HCT116 (cell line): ENCODE results near the gene CCDC148. TPM values are rescaled to one million over a fixed set of nuclear protein-coding genes. Genes with fewer than 3 reads are reported as not detected.

Experiments used
- ATAC-seq: fragments of 200-7000 bp; cut with Tn5 transposase; 2 replicates; pipeline ENCODE4 v1.9.1; 2020; ENCODE audit warnings: mild to moderate bottlenecking, moderate library complexity
- BruUV-seq: library from RNA; stranded (reverse); fragments of 400-500 nt; replicated peaks from 2 replicates; lab custom pipeline; 2021; lab: Mats Ljungman, UMichigan
- CTCF ChIA-PET: fragments of 300-600 bp; sonication (Branson Sonifier 250); formaldehyde crosslinking; loops from one replicate; lab custom pipeline; 2021; ENCODE audit warnings: antibody characterized with exemption; lab: Charles Lee
- POLR2A ChIA-PET: fragments of 300-600, 350-600 bp; sonication (Branson Sonifier 250); formaldehyde crosslinking; loops from one replicate; lab custom pipeline; 2021; ENCODE audit warnings: antibody characterized with exemption; lab: Charles Lee
- RAD21 ChIA-PET, 2 experiments: fragments of 300-600 bp; sonication (Branson Sonifier 250); formaldehyde crosslinking; loops; one replicate each; lab custom pipeline; 2023; ENCODE audit warnings: low total read pairs in 2 of 2; ENCODE audit not compliant: uncharacterized antibody in 2 of 2, unreplicated experiment in 2 of 2, low non-redundant PET in 1 of 2; lab: Charles Lee
- DNase-seq: peaks from one replicate; pipeline ENCODE4 v3.0.0-alpha.2; 2010; ENCODE audit warnings: low read depth, low spot score
- H2AFZ ChIP-seq: fragments of 200-600 bp; shearing (Covaris generic), sonication (generic); 2 replicates; pipeline ENCODE4 v1.6.1; 2017; ENCODE audit warnings: low read depth, mixed run types, mixed read lengths, antibody characterized with exemption, low read length; ENCODE audit not compliant: poor library complexity, severe bottlenecking
- H3K27ac ChIP-seq: 2 replicates; pipeline ENCODE4 v1.5.1; 2012; ENCODE audit warnings: low read depth, low read length
- H3K27me3 ChIP-seq: fragments of 200-600 bp; sonication (generic); 2 replicates; pipeline ENCODE4 v1.6.1; 2016; ENCODE audit warnings: mixed run types, low read length, mixed read lengths; ENCODE audit not compliant: insufficient read depth
- H3K36me3 ChIP-seq, 2 experiments: fragments of 200-500 bp in 1 of 2; fragments of 200-600 bp in 1 of 2; sonication (Bioruptor generic) in 1 of 2; sonication (generic) in 1 of 2; 2 replicates each; pipeline versions ENCODE4 v1.5.1 to v1.6.1; 2014 to 2016; ENCODE audit warnings: low read length in 2 of 2, inconsistent platforms in 1 of 2, mixed read lengths in 1 of 2, mixed run types in 1 of 2; ENCODE audit not compliant: insufficient read depth in 2 of 2, control insufficient read depth in 1 of 2
- H3K4me1 ChIP-seq, 2 experiments: fragments of 200-600 bp in 1 of 2; sonication (generic) in 1 of 2; 2 replicates each; pipeline versions ENCODE4 v1.5.1 to v1.6.1; 2012 to 2017; ENCODE audit warnings: low read length in 2 of 2, inconsistent platforms in 1 of 2, mild to moderate bottlenecking in 1 of 2, mixed read lengths in 1 of 2, mixed run types in 1 of 2, moderate library complexity in 1 of 2; ENCODE audit not compliant: insufficient read depth in 2 of 2, control insufficient read depth in 1 of 2
- H3K4me2 ChIP-seq: fragments of 200-600 bp; sonication (generic); 2 replicates; pipeline ENCODE4 v1.6.1; 2017; ENCODE audit warnings: mixed run types, low read length, mixed read lengths
- H3K4me3 ChIP-seq, 2 experiments: fragments of 200-600 bp in 1 of 2; sonication (generic) in 1 of 2; replicated peaks in 1 of 2; 2 replicates each; pipeline ENCODE4 v1.5.1; 2011 to 2016; ENCODE audit warnings: low read length in 2 of 2, control low read depth in 1 of 2, low read depth in 1 of 2, mild to moderate bottlenecking in 1 of 2, mixed read lengths in 1 of 2, mixed run types in 1 of 2
- H3K79me2 ChIP-seq: fragments of 200-600 bp; sonication (generic); 2 replicates; pipeline ENCODE4 v1.6.1; 2017; ENCODE audit warnings: mild to moderate bottlenecking, mixed run types, low read length, moderate library complexity, mixed read lengths; ENCODE audit not compliant: insufficient read depth
- H3K9ac ChIP-seq: fragments of 200-600 bp; sonication (generic); 2 replicates; pipeline ENCODE4 v1.6.1; 2016; ENCODE audit warnings: low read length, mixed read lengths
- H3K9me2 ChIP-seq: fragments of 200-600 bp; sonication (generic), shearing (Covaris generic); 2 replicates; pipeline ENCODE4 v1.6.1; 2017; ENCODE audit warnings: mixed run types, mild to moderate bottlenecking, moderate library complexity; ENCODE audit not compliant: insufficient read depth
- H3K9me3 ChIP-seq, 2 experiments: fragments of 200-500 bp in 1 of 2; fragments of 200-600 bp in 1 of 2; sonication (Bioruptor generic) in 1 of 2; sonication (generic) in 1 of 2; 2 replicates each; pipeline ENCODE4 v1.6.1; 2014 to 2017; ENCODE audit warnings: low read length in 2 of 2, mixed read lengths in 2 of 2, inconsistent platforms in 1 of 2, low read depth in 1 of 2, mild to moderate bottlenecking in 1 of 2, mixed run types in 1 of 2, moderate library complexity in 1 of 2; ENCODE audit not compliant: control insufficient read depth in 1 of 2, insufficient read depth in 1 of 2
- H4K20me1 ChIP-seq: fragments of 200-600 bp; sonication (generic), shearing (Covaris generic); 2 replicates; pipeline ENCODE4 v1.6.1; 2017; ENCODE audit warnings: mixed run types, mild to moderate bottlenecking, moderate library complexity; ENCODE audit not compliant: insufficient read depth
- CBX3 ChIP-seq: IDR thresholded peaks from 2 replicates; pipeline ENCODE4 v1.6.1; 2012; ENCODE audit warnings: low read depth
- CEBPB ChIP-seq: IDR thresholded peaks from 2 replicates; pipeline ENCODE4 v1.6.1; 2012; ENCODE audit warnings: low read depth
- EGR1 ChIP-seq: IDR thresholded peaks from 2 replicates; pipeline ENCODE4 v1.6.1; 2012; ENCODE audit warnings: low read depth
- EZH2 ChIP-seq: fragments of 200-600 bp; sonication (generic); IDR thresholded peaks from 2 replicates; pipeline ENCODE4 v1.6.1; 2017; ENCODE audit warnings: antibody characterized with exemption, mixed run types
- EZH2phosphoT487 ChIP-seq: fragments of 200-600 bp; IDR thresholded peaks from 2 replicates; pipeline ENCODE4 v1.6.1; 2018; ENCODE audit warnings: antibody characterized with exemption, borderline replicate concordance
- POLR2A ChIP-seq: IDR thresholded peaks from 2 replicates; pipeline ENCODE4 v1.7.0; 2011; ENCODE audit warnings: borderline replicate concordance; ENCODE audit not compliant: insufficient read depth, insufficient read length; ENCODE audit errors: extremely low read depth
- RAD21 ChIP-seq: IDR thresholded peaks from 2 replicates; pipeline ENCODE4 v1.6.1; 2012; ENCODE audit warnings: low read depth, mild to moderate bottlenecking
- SIN3A ChIP-seq: IDR thresholded peaks from 2 replicates; pipeline ENCODE4 v1.6.1; 2012; ENCODE audit warnings: low read depth
- SP1 ChIP-seq: IDR thresholded peaks from 2 replicates; pipeline ENCODE4 v1.6.1; 2012; ENCODE audit warnings: low read depth
- SRF ChIP-seq: IDR thresholded peaks from 2 replicates; pipeline ENCODE4 v1.6.1; 2012; ENCODE audit warnings: low read depth
- YY1 ChIP-seq: IDR thresholded peaks from 2 replicates; pipeline ENCODE4 v1.6.1; 2011; ENCODE audit warnings: low read length, low read depth, moderate library complexity, mild to moderate bottlenecking; ENCODE audit not compliant: insufficient replicate concordance; ENCODE audit errors: extremely low read depth
- ZNF274 ChIP-seq: fragments of 200-500 bp; sonication (Bioruptor generic); IDR thresholded peaks from 2 replicates; pipeline ENCODE4 v1.6.1; 2014; ENCODE audit warnings: mild to moderate bottlenecking, low read depth, low read length, inconsistent platforms
- intact Hi-C: fragments of 100-400 bp; cut with micrococcal nuclease; formaldehyde crosslinking; loops from 2 replicates; pipeline ENCODE4 v1.10.0; 2022
- total RNA-seq: library from RNA; stranded (reverse); gene quantifications from one replicate; pipeline ENCODE4 v1.2.1, GENCODE V29; 2021; ENCODE audit not compliant: unreplicated experiment
- TF ChIP-seq, protein P1 (sequence below), 3 experiments: fragments of 200-600 bp in 1 of 3; sonication (generic) in 1 of 3; IDR thresholded peaks in 2 of 3; conservative IDR thresholded peaks in 1 of 3; 2 replicates each; pipeline ENCODE4 v1.5.1; 2012 to 2017; ENCODE audit warnings: low read depth in 2 of 3, low read length in 2 of 3, antibody characterized with exemption in 1 of 3, borderline replicate concordance in 1 of 3, control low read depth in 1 of 3, mild to moderate bottlenecking in 1 of 3, mixed read lengths in 1 of 3, mixed run types in 1 of 3, moderate library complexity in 1 of 3; ENCODE audit not compliant: insufficient read depth in 1 of 3

The CCDC148 gene
- total RNA-seq, 1 experiment from 2014 or later = 0.59 TPM

DNA sequence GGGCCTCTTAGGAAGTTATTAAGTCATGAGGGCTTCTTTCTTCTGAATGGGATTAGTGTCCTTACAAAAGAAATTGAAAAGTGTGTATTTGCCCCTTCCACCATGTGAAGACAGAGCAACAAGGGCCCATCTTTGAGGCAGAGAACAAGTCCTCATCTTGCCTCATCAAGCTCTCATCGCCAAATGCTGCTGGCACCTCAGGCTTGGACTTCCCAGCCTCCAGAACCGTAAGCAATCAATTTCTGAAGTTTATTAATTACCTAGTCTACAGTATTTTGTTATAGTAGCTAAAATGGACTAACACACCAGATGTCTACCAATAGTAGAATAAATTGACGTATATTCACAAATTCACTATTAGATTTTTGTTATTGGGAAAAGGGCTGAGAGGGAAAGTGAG lies 74.6 kb downstream of the CCDC148 start:
- intact Hi-C loops = no loop called here
- ChIA-PET POLR2A (no interaction called here), CTCF (no interaction called here), RAD21 (no interaction called here)
- no peaks in the 10 kb centered on the region for H3K36me3 ChIP-seq
- no peak for DNase-seq
- TF ChIP-seq POLR2A = no peak
- no peak for TF ChIP-seq RAD21
- no peak for TF ChIP-seq EZH2phosphoT487
- no peak for TF ChIP-seq SIN3A
- no peak for TF ChIP-seq SP1
- no peak for TF ChIP-seq ZNF274
- TF ChIP-seq EZH2 = no peak
- TF ChIP-seq EGR1 = no peak
- no peak for TF ChIP-seq SRF
- TF ChIP-seq YY1 = no peak
- no peak for TF ChIP-seq CBX3
- no peak for TF ChIP-seq CEBPB
- ATAC-seq = no peak
- H3K27ac ChIP-seq = no peak overlapping the region
- BruUV-seq = no TSS peak
- no peaks in the 10 kb centered on the region for H3K79me2 ChIP-seq
- H3K4me3 ChIP-seq = no peak overlapping the region
- H3K9me3 ChIP-seq = no peaks in the 10 kb centered on the region
- H4K20me1 ChIP-seq = no peaks in the 10 kb centered on the region
- H3K9me2 ChIP-seq = no peaks in the 10 kb centered on the region
- H3K9ac ChIP-seq = no peak overlapping the region
- no peaks in the 10 kb centered on the region for H3K27me3 ChIP-seq
- H3K4me2 ChIP-seq = no peak overlapping the region
- H2AFZ ChIP-seq = no peak overlapping the region
- no peaks in the 10 kb centered on the region for H3K4me1 ChIP-seq

DNA sequence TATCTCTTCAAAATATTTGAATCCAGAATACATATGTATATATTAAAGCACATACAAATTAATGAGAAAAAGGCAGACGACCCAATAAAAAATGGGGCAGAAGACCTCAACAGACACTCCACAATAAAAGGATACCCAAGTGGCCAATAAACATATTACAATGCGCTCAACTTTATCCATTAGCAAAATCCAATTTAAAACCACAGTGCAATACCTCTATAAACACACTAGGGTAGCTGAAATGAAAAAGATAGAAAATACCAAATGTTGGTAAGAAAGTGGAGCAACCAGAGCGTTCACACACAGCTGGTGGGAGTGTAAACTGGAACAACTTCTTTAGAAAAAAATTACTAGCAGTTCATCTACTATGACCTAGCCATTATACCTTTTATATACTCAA lies 75.3 kb downstream of the CCDC148 start:
- Histone ChIP-seq H3K4me3 (no peak overlapping the region), H3K27ac (no peak overlapping the region), H3K36me3 (no peaks in the 10 kb centered on the region), H4K20me1 (no peaks in the 10 kb centered on the region), H3K27me3 (no peaks in the 10 kb centered on the region), H3K9me2 (no peaks in the 10 kb centered on the region), H3K9ac (no peak overlapping the region), H3K79me2 (no peaks in the 10 kb centered on the region)
- ChIA-PET POLR2A (no interaction called here), RAD21 (no interaction called here)
- peak; percentile 60 for ATAC-seq
- no TSS peak for BruUV-seq
- TF ChIP-seq EGR1 (no peak), SRF (no peak), POLR2A (no peak)
- TF ChIP-seq, protein P1, sequence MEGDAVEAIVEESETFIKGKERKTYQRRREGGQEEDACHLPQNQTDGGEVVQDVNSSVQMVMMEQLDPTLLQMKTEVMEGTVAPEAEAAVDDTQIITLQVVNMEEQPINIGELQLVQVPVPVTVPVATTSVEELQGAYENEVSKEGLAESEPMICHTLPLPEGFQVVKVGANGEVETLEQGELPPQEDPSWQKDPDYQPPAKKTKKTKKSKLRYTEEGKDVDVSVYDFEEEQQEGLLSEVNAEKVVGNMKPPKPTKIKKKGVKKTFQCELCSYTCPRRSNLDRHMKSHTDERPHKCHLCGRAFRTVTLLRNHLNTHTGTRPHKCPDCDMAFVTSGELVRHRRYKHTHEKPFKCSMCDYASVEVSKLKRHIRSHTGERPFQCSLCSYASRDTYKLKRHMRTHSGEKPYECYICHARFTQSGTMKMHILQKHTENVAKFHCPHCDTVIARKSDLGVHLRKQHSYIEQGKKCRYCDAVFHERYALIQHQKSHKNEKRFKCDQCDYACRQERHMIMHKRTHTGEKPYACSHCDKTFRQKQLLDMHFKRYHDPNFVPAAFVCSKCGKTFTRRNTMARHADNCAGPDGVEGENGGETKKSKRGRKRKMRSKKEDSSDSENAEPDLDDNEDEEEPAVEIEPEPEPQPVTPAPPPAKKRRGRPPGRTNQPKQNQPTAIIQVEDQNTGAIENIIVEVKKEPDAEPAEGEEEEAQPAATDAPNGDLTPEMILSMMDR (IDR thresholded peaks at IDR 0.05 in 2 of 3, conservative IDR thresholded peaks at IDR 0.05 in 1 of 3; ENCODE audit: borderline replicate concordance in 1 of 3, insufficient read depth in 1 of 3, low read depth in 2 of 3, low read length in 2 of 3) = peak in 2 of 3 experiments; percentile 14 to 41; a peak in 2 of 6 replicates
- TF ChIP-seq, all 23 proteins: peak for 1
- no peak overlapping the region for H2AFZ ChIP-seq
- H3K4me1 ChIP-seq = no peaks in the 10 kb centered on the region
- DNase-seq = no peak
- H3K4me2 ChIP-seq = no peak overlapping the region
- intact Hi-C loops = no loop called here
- H3K9me3 ChIP-seq = no peaks in the 10 kb centered on the region
- CTCF ChIA-PET = no interaction called here
